Right cardiac atrium (tissue), 5 donors: ENCODE data around the gene TARM1. TPM values are rescaled to one million over a fixed set of nuclear protein-coding genes. Genes with fewer than 3 reads are reported as not detected.
"Not testable (repeated sequence)": the region's sequence is repeated elsewhere in the genome, so short reads cannot be mapped to it uniquely, and the experiment has no call there.

Source experiments
- ATAC-seq, 2 donors: fragments of 200-7000 bp; cut with Tn5 transposase; one replicate each; pipeline versions ENCODE4 v1.8.0 to v1.9.1; 2020; ENCODE audit warnings: moderate library complexity in 2 of 2, mild to moderate bottlenecking in 1 of 2
- DNase-seq, 3 donors: peaks; one replicate each; pipeline ENCODE4 v3.0.0-alpha.2; 2020
- H3K27ac ChIP-seq: one replicate; pipeline ENCODE4 v1.5.1; 2013; ENCODE audit warnings: mild to moderate bottlenecking, low read length, control low read depth, moderate library complexity
- H3K27me3 ChIP-seq: one replicate; pipeline ENCODE4 v1.6.1; 2013; ENCODE audit not compliant: control insufficient read depth, insufficient read depth
- H3K4me1 ChIP-seq: one replicate; pipeline ENCODE4 v1.6.1; 2013; ENCODE audit warnings: low read length; ENCODE audit not compliant: control insufficient read depth, insufficient read depth
- H3K4me3 ChIP-seq: one replicate; pipeline ENCODE4 v1.5.1; 2013; ENCODE audit warnings: low read length, control low read depth
- H3K9me3 ChIP-seq: one replicate; pipeline ENCODE4 v1.6.1; 2013; ENCODE audit warnings: low read length; ENCODE audit not compliant: control insufficient read depth
- WGBS: extraction: QIAGEN DNeasy Blood & Tissue Kit; methylation state at CpG from one replicate; pipeline ENCODE4 v1.1.7; 2013; 5-methylcytosine and 5-hydroxymethylcytosine counted together
- intact Hi-C, 4 donors: fragments of 100-400 bp; cut with DNase I; formaldehyde crosslinking; loops; one replicate each; pipeline versions ENCODE4 v1.11.0 to v1.14.0; 2022 to 2023
- polyA plus RNA-seq: library from polyadenylated mRNA; stranded (reverse); fragments of 200-250 nt; gene quantifications from one replicate; pipeline ENCODE4 v1.2.3, GENCODE V29; 2013
- total RNA-seq, 4 donors: library from RNA; stranded (reverse); fragmentation: NEBNext Ultra II Directional; extraction: Animal tissue kit (Norgen Biotek cat#: 25700); gene quantifications; one replicate each; pipeline ENCODE4 v1.2.1, GENCODE V29; 2021
- donor health status: healthy with polysubstance abuse.
- donor health status: DM: no; HTN: yes; CAD: no.
- donor health status: DM: no; HTN: no; CAD: no.
- donor health status: DM: no; HTN: yes; CAD: no; lungs with severe emphysema.
- donor health status: DM: yes; HTN: yes; CAD: no.

TARM1 gene
- total and polyA plus RNA-seq, 5 donors = not detected

DNA sequence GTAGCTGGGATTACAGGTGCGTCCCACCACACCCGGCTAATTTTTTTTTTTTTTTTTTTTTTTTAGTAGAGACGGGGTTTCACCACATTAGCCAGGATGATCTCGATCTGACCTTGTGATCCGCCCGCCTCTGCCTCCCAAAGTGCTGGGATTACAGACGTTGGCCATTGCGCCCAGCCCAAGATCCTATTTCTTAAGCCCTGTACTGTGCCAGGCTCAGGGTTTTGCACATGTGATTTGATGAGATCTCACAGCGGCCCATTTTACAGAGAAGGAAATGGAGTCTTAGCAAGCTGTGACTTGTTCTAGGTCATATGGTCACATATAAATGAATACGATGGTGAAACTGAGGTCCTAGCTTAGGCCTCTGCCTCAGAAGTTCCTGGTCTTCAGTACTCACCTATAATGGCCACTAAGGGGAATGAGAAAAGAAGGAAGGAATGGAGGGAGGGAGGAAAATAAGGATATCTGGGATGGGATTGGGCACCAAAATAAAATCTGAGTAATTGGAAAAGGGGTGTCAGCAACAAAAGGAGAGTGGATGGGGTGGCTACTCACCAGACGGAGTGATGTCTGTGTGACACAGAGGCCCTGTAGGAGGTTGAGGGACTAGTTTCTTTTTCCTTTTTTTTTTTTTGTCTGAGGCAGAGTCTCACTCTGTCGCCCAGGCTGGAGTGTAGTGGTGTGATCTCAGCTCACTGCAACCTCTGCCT, 18.2 kb upstream of the TARM1 start:
- ATAC-seq (no peak), DNase-seq (no peak)
- 82% methylated on average over 12 of the region's 12 CpGs for WGBS
- Histone ChIP-seq H3K27ac (no peak overlapping the region), H3K4me1 (no peaks in the 10 kb centered on the region), H3K4me3 (no peak overlapping the region), H3K9me3 (no peaks in the 10 kb centered on the region), H3K27me3 (no peaks in the 10 kb centered on the region)
- intact Hi-C loops = no loop called here

DNA sequence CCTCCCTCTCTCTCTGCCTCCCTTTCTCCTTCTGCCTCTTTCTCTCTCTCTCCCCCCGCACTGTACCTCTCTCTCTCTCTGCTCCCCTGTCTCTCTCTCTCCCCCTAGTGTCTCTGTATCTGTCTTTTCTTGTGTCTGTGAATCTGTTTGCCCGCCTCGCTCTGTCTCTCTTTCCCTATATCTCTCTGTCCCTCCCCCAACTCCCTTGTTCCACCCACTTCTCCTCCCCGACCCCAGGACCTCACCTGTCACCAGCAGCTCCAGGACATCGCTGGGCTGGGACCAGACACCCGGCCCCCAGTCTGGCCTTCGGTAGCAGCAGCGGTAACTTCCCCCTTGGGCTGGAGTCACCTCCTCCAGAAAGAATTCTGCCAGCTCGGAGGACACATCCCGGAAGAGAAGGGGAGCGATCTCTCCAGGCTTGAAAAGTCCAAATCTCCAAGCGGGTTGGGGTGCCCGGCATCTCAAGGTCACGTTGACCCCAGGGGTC, 15.5 kb upstream of the TARM1 start:
- ATAC-seq (peak in 1 of 2 donors; percentile 51), DNase-seq (peak in 1 of 3 donors; percentile 58)
- H3K9me3 ChIP-seq = no peaks in the 10 kb centered on the region
- no peaks in the 10 kb centered on the region for H3K27me3 ChIP-seq
- WGBS = 7% methylated on average over 14 of the region's 14 CpGs
- no peak overlapping the region for H3K27ac ChIP-seq
- intact Hi-C loops = no loop called here
- H3K4me1 ChIP-seq = no peaks in the 10 kb centered on the region
- no peak overlapping the region for H3K4me3 ChIP-seq

DNA sequence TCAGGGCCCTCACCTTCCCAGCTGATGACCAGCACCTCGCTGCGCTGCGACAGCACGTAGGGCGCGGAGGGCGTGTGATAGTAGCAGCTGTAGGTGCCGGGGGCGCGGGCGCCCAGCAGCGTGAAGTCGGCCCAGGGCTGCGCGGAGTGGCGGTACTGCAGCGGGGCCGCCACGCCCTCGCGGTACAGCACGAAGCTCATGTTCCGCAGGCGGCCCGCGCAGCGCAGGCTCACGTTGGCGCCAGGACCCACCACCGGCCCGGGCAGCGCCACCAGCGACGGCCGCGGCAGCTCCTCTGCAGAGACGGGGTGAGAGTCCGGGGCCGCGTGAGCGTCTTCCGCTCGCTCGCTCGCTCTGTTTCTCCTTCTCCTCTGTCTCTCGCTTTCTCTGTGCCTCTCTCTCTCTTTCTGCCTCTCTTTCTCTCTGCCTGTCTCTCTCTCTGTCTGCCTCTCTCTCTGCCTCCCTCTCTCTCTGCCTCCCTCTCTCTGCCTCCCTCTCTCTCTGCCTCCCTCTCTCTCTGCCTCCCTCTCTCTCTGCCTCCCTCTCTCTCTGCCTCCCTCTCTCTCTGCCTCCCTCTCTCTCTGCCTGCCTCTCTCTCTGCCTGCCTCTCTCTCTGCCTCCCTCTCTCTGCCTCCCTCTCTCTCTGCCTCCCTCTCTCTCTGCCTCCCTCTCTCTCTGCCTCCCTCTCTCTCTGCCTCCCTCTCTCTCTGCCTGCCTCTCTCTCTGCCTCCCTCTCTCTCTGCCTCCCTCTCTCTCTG, 14.9 kb upstream of the TARM1 start:
- H3K4me1 ChIP-seq, H3K9me3 ChIP-seq, H3K4me3 ChIP-seq, H3K27ac ChIP-seq, intact Hi-C loops, H3K27me3 ChIP-seq: not testable (repeated sequence)
- DNase-seq (peak; percentile 61 to 82 (median 77)), ATAC-seq (peak; percentile 80 to 86)
- under 1% methylated on average over 46 of the region's 46 CpGs for WGBS

DNA sequence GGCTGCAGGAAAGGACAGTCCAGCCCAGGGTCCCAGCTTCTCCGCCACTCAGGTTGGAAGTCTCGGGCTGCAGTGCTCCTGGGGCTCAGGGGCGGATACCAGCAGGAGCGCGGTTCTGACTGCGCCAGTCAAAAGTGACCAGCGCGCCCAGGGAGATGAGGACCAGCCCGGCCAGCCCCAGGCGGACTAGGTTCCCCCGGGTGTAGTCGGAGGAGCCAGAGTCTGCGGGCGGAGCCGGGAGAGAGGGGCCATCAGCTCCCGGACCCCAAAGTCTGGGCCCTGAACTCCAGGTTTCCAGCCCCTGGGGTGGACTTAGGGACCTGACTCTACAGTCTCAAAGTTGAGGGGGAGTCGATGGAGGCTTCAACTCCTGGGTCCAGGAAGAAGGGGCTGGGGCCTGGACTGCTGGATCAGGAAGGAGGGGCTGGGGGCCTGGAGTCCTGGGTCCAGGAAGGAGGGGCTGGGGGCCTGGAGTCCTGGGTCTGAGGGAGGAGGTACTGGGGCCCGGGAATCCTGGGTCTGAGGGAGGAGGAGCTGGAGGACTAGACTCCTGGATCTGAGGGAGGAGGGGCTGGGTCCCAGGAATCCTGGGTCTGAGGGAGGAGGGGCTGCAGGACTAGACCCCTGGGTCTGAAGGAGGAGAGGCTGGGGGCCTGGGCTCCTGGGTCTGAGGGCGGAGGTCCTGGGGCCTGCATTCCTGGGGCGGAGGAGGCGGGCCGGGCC, 14.1 kb upstream of the TARM1 start:
- no peak overlapping the region for H3K4me3 ChIP-seq
- no peaks in the 10 kb centered on the region for H3K9me3 ChIP-seq
- no peak overlapping the region for H3K27ac ChIP-seq
- H3K27me3 ChIP-seq = no peaks in the 10 kb centered on the region
- 70% methylated on average over 22 of the region's 22 CpGs for WGBS
- intact Hi-C loops = no loop called here
- peak in 1 of 3 donors; percentile 57 for DNase-seq
- peak; percentile 9 to 27 for ATAC-seq
- no peaks in the 10 kb centered on the region for H3K4me1 ChIP-seq

DNA sequence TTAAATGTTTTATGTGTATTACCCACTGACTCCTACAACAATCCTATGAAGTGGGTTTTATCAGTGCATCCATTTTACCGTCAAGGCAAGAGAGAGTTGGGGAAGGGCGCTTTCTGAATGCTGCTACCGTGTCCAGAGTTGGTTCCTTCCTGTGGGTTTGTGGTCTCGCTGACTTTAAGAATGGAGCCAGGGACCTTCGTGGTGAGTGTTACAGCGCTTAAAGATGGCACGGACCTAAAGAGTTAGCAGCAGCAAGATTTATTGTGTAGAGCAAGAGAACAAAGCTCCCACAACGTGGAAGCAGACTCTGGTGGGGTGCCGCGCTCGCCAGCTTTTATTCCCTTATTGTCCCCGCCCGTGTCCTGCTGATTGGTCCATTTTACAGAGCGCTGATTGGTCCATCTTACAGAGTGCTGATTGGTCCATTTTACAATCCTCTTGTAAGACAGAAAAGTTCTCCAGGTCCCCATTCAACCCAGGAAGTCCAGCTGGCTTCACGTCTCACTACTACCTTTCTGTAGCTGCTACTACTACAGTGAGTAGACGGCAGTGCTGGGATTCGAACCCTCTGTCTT, 13.3 kb upstream of the TARM1 start:
- intact Hi-C loops = no loop called here
- no peaks in the 10 kb centered on the region for H3K4me1 ChIP-seq
- H3K27me3 ChIP-seq = no peaks in the 10 kb centered on the region
- DNase-seq (no peak), ATAC-seq (no peak)
- 85% methylated on average over 17 of the region's 17 CpGs for WGBS
- H3K27ac ChIP-seq = no peak overlapping the region
- H3K4me3 ChIP-seq = no peak overlapping the region
- H3K9me3 ChIP-seq = no peaks in the 10 kb centered on the region

DNA sequence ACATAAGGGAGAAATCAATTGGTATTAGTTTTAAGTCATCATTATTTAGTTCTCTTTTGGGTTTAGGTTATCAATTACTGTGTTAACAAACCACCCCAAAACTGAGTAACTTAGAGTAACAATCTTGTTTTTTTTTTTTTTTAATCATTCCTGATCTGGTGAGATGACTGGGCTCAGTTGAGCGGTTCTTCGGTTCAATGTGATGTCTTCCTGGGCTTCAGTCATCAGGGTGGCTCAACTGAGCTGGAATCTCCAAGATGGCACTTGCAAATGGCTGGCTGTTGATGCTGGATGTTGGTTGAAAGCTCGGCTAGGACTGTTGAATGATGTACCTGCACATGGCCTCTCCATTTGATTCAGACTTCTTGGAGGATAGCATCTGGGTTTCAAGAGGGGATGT, 3.2 kb upstream of the TARM1 start:
- H3K9me3 ChIP-seq = peaks cover 6% of the 10 kb centered on the region
- ATAC-seq (no peak), DNase-seq (no peak)
- no peaks in the 10 kb centered on the region for H3K4me1 ChIP-seq
- WGBS = 89% methylated on average over 3 of the region's 3 CpGs
- H3K4me3 ChIP-seq = no peak overlapping the region
- H3K27ac ChIP-seq = no peak overlapping the region
- intact Hi-C loops = no loop called here
- no peaks in the 10 kb centered on the region for H3K27me3 ChIP-seq

DNA sequence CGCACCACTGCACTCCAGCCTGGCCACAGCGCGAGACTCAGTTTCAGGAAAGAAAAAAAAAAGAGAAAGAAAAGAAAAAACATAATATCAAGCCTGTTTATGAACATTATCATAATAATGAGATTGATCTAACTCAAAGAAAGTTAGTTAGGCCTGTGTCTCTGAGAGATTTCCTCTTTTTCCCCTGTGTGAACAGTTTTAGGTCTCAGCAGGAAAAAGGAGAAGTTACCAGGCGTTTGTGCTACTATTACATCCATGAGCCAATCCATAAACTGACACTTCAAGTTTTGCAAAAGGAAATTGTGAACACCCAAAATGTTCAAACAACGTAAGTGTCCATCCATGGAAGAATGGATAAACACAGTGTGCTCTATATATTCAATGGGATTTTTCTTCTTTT, 3.8 kb downstream of the TARM1 start:
- intact Hi-C loops = no loop called here
- 72% methylated on average over 5 of the region's 5 CpGs for WGBS

DNA sequence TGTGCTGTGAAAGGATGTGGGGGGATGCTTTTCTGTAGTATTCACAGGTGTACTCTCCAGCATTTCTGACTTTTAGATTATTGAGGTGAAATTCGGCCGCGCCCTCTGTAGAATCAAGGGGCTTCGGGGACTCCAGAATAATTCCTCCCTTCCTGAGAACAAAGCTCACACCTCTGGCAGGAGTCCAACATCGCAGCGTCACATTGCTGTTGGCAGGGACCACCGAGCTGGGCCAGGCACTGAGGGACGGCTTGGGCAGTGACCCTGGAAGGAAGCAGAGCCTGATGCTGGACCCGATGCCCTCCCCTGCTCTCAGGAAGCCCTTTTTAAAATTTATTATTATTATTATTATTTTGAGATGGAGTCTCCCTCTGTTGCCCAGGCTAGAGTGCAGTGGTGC, 6.3 kb downstream of the TARM1 start:
- Histone ChIP-seq H3K4me3 (no peak overlapping the region), H3K4me1 (no peaks in the 10 kb centered on the region), H3K27ac (no peak overlapping the region), H3K9me3 (peaks cover under 1% of the 10 kb centered on the region), H3K27me3 (no peaks in the 10 kb centered on the region)
- WGBS = 67% methylated on average over 9 of the region's 9 CpGs
- ATAC-seq (no peak), DNase-seq (no peak)
- intact Hi-C loops = no loop called here

More for the DNA sequence above, 3.8 kb downstream of the TARM1 start:
- peaks cover 4% of the 10 kb centered on the region for H3K9me3 ChIP-seq
- no peaks in the 10 kb centered on the region for H3K4me1 ChIP-seq
- H3K4me3 ChIP-seq = no peak overlapping the region
- no peak for DNase-seq
- no peak for ATAC-seq
- H3K27ac ChIP-seq = no peak overlapping the region
- H3K27me3 ChIP-seq = no peaks in the 10 kb centered on the region

DNA sequence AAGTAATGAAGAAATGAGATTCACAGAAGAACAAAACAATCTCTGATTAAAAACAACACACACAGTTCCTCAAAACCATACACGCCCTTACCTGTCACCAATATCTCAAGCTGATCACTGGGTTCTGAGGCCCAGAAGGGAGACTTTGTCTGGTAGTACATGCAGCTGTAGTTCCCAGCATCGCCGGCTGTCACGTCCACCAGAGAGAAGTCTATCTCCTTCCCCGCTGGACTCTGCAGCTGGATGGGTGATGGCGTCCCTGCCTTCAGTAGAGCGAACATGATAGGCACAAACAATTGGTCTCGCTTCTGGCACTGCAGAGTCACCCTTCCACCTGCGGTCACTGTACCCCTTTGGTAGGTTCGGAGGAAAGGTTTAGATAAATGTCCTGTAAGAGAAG, 7.3 kb downstream of the TARM1 start:
- intact Hi-C loops = no loop called here
- no peak overlapping the region for H3K27ac ChIP-seq
- 82% methylated on average over 10 of the region's 10 CpGs for WGBS
- ATAC-seq (no peak), DNase-seq (no peak)
- H3K9me3 ChIP-seq = peaks cover 4% of the 10 kb centered on the region
- H3K4me1 ChIP-seq = no peaks in the 10 kb centered on the region
- no peaks in the 10 kb centered on the region for H3K27me3 ChIP-seq
- H3K4me3 ChIP-seq = no peak overlapping the region

DNA sequence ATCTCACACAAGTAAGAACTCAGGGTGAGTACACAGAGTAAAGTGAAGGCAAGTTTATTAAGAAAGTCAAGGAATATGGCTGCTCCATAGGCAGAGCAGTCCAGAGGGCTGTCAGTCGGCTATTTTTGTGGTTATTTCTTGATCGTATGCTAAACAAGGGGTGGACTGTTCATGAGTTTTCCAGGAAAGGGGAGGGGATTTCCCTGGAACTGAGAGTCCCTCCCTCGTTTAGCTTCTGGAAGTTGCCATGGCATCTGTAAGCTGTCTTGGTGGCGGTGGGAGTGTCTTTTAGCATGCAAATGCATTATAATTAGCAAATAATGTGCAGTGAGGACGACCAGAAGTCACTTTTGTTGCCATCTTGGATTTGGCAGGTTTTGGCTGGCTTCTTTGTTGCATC, 11.7 kb downstream of the TARM1 start:
- Histone ChIP-seq H3K4me3 (no peak overlapping the region), H3K27me3 (no peaks in the 10 kb centered on the region), H3K27ac (no peak overlapping the region), H3K9me3 (peaks cover 4% of the 10 kb centered on the region), H3K4me1 (no peaks in the 10 kb centered on the region)
- DNase-seq (no peak), ATAC-seq (no peak)
- intact Hi-C loops = no loop called here
- 62% methylated on average over 5 of the region's 5 CpGs for WGBS
